ENCODE results near the gene NRTN. TPM values are rescaled to one million over a fixed set of nuclear protein-coding genes. Genes with fewer than 3 reads are reported as not detected.
"Not testable (repeated sequence)": the region's sequence is repeated elsewhere in the genome, so short reads cannot be mapped to it uniquely, and the experiment has no call there.

Gene NRTN
- total RNA-seq, 1 donor from 2014 or later: 0.72 TPM

DNA sequence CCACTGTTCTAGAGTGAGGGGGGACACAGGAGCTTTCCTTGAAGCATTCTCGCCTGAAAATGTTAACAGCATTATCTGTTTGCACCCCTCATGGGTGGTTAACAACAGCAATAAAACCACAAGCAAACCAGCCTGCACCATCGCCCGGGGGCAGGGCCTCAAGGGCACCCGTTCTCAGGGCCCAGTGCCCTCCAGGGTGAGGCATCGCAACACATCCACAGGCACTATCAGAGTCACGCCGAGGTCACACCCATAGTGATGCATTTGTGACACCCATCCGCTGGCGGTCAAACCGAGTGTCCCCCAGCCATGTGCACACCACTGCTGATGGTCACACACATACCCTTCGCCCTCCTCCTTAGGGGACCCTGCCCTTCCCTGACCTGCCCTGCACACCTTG is 60.9 kb downstream of the NRTN start:
- DNase-seq (ENCODE audit: low spot score): no peak

DNA sequence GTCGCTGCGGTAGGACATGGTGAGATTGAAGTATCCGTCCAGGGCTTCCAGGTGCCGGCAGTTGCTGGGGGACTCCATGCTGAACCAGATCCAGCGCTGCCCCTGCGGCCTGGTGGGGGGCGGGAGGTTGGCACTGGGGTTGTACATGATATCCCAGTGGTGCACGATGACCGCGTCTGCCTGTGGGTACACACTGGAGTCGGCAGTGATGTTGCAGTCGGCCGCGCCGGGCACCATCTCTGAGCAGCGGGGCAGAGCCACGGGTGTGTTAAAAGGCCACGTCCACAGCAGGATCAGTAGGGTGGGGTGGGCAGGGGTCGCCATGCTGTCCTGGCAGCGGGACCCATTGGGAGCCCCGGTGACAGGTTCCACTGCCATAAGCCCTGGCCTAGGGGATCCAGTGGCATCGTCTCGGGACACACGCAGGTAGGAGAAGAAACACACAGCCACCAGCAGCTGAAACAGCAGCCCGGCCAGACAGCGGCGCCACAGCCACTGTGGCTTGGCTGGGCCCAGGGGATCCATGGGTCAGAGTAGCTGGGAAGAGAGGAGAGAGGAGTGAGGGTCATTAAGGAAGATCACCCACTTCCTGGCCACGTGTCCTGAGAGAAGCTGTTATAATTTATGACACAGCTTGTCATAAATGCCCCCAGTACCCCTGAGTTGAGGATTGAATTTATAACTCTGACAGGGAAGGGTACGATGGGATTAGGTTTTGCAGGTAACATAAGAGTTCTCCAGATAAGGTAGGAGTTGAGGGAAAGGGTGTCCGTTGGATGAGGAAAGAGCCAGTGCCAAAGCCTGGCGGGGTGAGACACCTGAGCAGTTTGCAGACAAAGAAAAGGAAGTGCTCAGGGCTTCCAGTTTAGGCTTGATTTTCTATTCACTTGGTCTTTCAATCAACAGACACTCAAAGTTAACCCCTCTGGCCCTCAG is 62.6 kb downstream of the NRTN start:
- DNase-seq (ENCODE audit: low spot score): no peak

DNA sequence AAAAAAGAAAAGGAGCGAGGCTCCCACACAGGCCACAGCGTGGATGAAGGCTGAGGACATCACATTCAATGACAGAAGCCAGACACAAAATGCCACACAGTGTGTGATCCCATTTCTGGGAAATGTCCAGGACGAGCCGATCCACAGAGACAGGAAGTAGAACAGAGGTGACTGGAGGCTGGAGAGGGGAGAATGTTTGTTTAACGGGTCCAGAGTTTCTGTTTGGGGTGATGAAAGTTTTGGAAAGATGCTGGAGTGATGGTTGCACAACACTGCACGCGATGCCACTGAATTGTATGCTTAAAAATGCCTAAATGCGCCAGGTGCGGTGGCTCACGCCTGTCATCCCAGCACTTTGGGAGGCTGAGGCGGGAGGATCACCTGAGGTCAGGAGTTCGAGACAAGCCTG is 66.1 kb downstream of the NRTN start:
- DNase-seq (ENCODE audit: low spot score): no peak

DNA sequence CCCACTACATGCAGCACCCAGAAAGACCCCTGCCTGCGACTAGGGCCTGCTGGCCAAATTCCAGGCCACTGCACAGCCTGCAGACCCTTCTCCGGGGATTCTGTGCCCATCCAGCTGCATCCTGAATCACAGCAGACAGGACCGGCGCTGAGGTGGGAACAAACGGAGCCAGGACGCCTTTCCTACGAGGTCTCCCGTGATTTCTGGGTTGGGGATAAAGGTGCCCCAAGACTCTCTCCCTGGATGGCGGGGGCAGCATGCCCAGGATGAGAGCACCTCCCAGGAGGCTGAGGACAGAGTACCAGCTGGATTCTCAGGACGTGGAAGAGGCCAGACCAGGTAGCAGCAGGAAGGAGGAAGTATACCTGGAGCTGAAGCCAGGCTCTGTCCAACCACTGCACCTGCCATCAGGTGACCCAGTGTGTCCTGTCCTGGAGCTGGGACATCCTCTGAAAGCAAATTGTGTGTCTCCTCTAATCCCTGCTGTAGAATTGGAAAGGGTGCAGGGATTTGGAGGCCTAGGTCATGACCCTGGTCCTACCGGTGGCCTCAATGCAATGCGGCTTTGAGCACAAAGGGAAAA is 68.8 kb downstream of the NRTN start:
- DNase-seq (ENCODE audit: low spot score): no peak

DNA sequence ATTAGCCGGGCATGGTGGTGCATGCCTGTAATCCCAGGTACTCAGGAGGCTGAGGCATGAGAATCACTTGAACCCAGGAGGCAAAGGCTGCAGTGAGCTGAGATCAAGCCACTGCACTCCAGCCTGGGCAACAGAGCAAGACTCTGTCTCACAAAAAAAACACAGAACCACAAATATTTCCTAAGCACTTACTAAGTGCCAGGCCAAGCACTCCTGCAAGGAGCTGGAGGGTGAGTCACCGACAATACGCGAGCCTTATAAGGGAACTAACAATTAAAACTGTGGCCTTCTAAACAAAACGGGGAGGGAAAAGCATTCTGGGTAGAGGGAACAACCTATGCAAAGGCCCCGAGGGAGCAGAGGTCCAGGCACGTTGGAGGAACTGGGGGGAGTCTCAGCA is 69.6 kb downstream of the NRTN start:
- not testable (repeated sequence) for DNase-seq (ENCODE audit: low spot score)

DNA sequence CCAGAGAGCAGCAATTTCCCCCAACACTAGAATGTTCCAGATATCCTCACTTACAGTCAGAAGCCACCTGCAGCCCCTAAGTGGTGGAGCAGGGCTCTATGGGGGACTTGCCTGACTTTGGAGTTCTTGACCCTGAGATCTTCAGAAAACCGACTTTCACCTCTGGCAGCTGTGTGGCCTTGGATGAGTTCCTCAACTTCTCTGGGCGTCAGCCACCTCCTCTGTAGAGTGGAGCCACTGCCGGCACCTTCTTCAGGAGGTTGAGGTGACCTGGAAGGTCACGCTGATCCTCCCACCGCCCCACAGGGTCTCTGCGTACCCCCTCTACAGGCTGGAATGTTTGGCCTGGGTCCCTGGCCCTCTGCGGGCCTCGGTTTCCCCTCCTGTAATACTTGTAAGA is 72.6 kb downstream of the NRTN start:
- DNase-seq (ENCODE audit: low spot score): no peak

DNA sequence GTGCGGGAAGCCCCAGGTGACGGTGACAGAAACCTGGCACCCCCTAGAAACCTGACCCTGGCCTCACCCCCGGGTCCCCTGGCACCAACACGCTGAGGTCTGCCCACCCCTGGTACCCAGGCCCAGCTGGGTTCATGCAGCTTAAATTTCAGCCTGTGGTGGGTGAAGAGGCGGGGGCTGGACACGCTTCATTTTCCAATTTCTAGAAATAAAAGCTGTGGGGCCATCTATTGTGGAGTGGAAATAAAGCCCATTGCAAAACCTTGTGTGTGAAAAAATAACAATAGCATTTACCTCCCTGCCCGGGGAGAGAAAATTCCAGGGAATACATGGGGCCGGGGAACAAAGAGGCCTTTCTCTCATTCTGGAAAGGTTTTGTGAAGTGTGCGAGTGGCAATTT is 73.0 kb downstream of the NRTN start:
- DNase-seq (ENCODE audit: low spot score): no peak

Other genes starting within 250 kb of the NRTN start
- gene TINCR, start 237.1 kb upstream of the NRTN start, total RNA-seq (ENCODE audit: insufficient read depth, low replicate concordance): 4.8 TPM
- 34.7 TPM for gene SAFB2, start 182.3 kb upstream of the NRTN start, total RNA-seq (ENCODE audit: insufficient read depth, low replicate concordance)
- 43.1 TPM for gene SAFB, start 182.0 kb upstream of the NRTN start, total RNA-seq (ENCODE audit: insufficient read depth, low replicate concordance)
- gene MICOS13, start 124.6 kb upstream of the NRTN start, total RNA-seq (ENCODE audit: insufficient read depth, low replicate concordance): 18.8 TPM
- gene HSD11B1L, start 124.0 kb upstream of the NRTN start, total RNA-seq (ENCODE audit: insufficient read depth, low replicate concordance): 14.9 TPM
- 530 TPM for gene RPL36, start 114.8 kb upstream of the NRTN start, total RNA-seq (ENCODE audit: insufficient read depth, low replicate concordance)
- gene LONP1, start 84.9 kb upstream of the NRTN start, total RNA-seq (ENCODE audit: insufficient read depth, low replicate concordance): 32.5 TPM
- not detected for gene CATSPERD, start 84.4 kb upstream of the NRTN start, total RNA-seq (ENCODE audit: insufficient read depth, low replicate concordance)
- gene PRR22, start 20.3 kb upstream of the NRTN start, total RNA-seq (ENCODE audit: insufficient read depth, low replicate concordance): 3.4 TPM
- 164 TPM for gene DUS3L, start 13.9 kb upstream of the NRTN start, total RNA-seq (ENCODE audit: insufficient read depth, low replicate concordance)
- gene FUT6, start 34.6 kb downstream of the NRTN start, total RNA-seq (ENCODE audit: insufficient read depth, low replicate concordance): 1.7 TPM
- gene FUT3, start 46.4 kb downstream of the NRTN start, total RNA-seq (ENCODE audit: insufficient read depth, low replicate concordance): 4.8 TPM
- gene FUT5, start 65.5 kb downstream of the NRTN start, total RNA-seq (ENCODE audit: insufficient read depth, low replicate concordance): not detected
- gene NDUFA11, start 98.7 kb downstream of the NRTN start, total RNA-seq (ENCODE audit: insufficient read depth, low replicate concordance): 245 TPM
- gene VMAC, start 99.8 kb downstream of the NRTN start, total RNA-seq (ENCODE audit: insufficient read depth, low replicate concordance): 9.1 TPM
- gene CAPS, start 109.2 kb downstream of the NRTN start, total RNA-seq (ENCODE audit: insufficient read depth, low replicate concordance): 30.8 TPM
- gene RANBP3, start 173.1 kb downstream of the NRTN start, total RNA-seq (ENCODE audit: insufficient read depth, low replicate concordance): 38.8 TPM

Data from umbilical cord (tissue), 2 donors.